Urinary bladder (tissue), 4 donors: ENCODE results near the gene CNP. TPM values are rescaled to one million over a fixed set of nuclear protein-coding genes. Genes with fewer than 3 reads are reported as not detected.

ENCODE experiments used
- DNase-seq: peaks from one replicate; pipeline ENCODE4 v3.0.0-alpha.2; 2015; ENCODE audit errors: extremely low spot score
- H3K27ac ChIP-seq: one replicate; pipeline ENCODE4 v1.5.1; 2013; ENCODE audit warnings: low read depth, mild to moderate bottlenecking, moderate library complexity
- H3K36me3 ChIP-seq: one replicate; pipeline ENCODE4 v1.6.1; 2013; ENCODE audit warnings: mild to moderate bottlenecking, moderate library complexity; ENCODE audit not compliant: insufficient read depth
- H3K4me1 ChIP-seq: one replicate; pipeline ENCODE4 v1.6.1; 2013; ENCODE audit warnings: mild to moderate bottlenecking, moderate library complexity; ENCODE audit not compliant: insufficient read depth
- H3K4me3 ChIP-seq: one replicate; pipeline ENCODE4 v1.5.1; 2013; ENCODE audit warnings: low read depth, low read length
- WGBS: extraction: QIAGEN DNeasy Blood & Tissue Kit; methylation state at CpG from one replicate; pipeline ENCODE4 v1.1.7; 2013; 5-methylcytosine and 5-hydroxymethylcytosine counted together
- polyA plus RNA-seq: library from polyadenylated mRNA; stranded (reverse); fragments of 200-250 nt; gene quantifications from one replicate; pipeline ENCODE4 v1.2.3, GENCODE V29; 2013
- total RNA-seq: library from RNA; depleted of rRNA; stranded (reverse); fragments of >200 nt; gene quantifications from one replicate; pipeline ENCODE4 v1.2.3, GENCODE V29; 2014
- donor health status: healthy with polysubstance abuse.
- donor health status: healthy.

CNP gene
- total and polyA plus RNA-seq, 2 donors: 28.7 to 66.6 TPM

GRCh38 chr17:41957869-41958439 lies 8.6 kb upstream of the CNP start:
- Histone ChIP-seq H3K4me3 (no peak overlapping the region), H3K4me1 (no peaks in the 10 kb centered on the region), H3K27ac (no peak overlapping the region), H3K36me3 (no peaks in the 10 kb centered on the region)
- DNase-seq: no peak
- WGBS: 83% methylated on average over 6 of the region's 6 CpGs

- DNase-seq: no peak
- Histone ChIP-seq H3K4me3 (no peak overlapping the region), H3K36me3 (no peaks in the 10 kb centered on the region), H3K4me1 (no peaks in the 10 kb centered on the region), H3K27ac (no peak overlapping the region)
- WGBS: 66% methylated on average over 2 of the region's 2 CpGs
Measured at GRCh38 chr17:41959030-41959335, 7.6 kb upstream of the CNP start.

DNA sequence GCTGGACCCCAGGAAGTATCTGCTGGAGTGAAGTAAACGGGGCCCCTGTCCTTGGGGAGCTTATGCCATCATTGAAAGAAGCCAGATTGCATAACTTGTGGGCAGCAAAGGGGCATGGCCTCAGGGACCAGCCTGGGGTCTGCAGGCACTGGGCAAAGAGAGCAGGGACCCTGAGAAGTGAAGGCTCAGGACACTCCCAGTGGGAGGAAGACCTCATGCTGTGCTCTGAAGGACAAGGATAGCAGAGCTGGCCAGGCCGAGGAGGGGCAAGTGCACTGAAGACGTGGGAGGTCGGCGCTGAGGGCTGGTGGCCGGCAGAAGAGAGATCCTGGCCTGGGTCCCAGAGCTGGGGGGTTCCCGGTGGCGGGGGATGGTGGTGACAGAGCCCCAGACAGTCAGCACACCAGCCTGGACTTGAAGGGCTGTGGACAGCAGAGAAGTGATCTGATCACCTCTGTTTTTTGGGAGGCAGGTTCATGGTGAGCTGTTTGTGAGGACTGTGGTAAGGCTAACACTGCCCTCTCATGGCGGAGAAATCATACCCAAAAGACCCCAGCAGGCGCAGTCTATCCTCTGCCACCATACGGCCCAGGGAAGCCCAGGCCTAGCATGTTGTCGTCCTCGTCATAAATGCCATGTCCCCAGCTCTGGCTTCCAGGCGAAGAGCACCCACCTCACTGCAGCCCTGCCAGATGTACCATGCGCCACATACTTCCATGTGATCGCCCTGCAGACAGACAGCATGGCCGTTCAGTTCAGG lies 7.1 kb upstream of the CNP start:
- 47% methylated on average over 17 of the region's 17 CpGs for WGBS
- Histone ChIP-seq H3K36me3 (no peaks in the 10 kb centered on the region), H3K4me3 (no peak overlapping the region), H3K4me1 (no peaks in the 10 kb centered on the region), H3K27ac (no peak overlapping the region)
- no peak for DNase-seq

GRCh38 chr17:41962111-41962510 lies 4.5 kb upstream of the CNP start:
- DNase-seq: no peak
- no peak overlapping the region for H3K4me3 ChIP-seq
- WGBS: 84% methylated on average over 5 of the region's 5 CpGs
- H3K36me3 ChIP-seq: no peaks in the 10 kb centered on the region
- no peaks in the 10 kb centered on the region for H3K4me1 ChIP-seq
- no peak overlapping the region for H3K27ac ChIP-seq

DNA sequence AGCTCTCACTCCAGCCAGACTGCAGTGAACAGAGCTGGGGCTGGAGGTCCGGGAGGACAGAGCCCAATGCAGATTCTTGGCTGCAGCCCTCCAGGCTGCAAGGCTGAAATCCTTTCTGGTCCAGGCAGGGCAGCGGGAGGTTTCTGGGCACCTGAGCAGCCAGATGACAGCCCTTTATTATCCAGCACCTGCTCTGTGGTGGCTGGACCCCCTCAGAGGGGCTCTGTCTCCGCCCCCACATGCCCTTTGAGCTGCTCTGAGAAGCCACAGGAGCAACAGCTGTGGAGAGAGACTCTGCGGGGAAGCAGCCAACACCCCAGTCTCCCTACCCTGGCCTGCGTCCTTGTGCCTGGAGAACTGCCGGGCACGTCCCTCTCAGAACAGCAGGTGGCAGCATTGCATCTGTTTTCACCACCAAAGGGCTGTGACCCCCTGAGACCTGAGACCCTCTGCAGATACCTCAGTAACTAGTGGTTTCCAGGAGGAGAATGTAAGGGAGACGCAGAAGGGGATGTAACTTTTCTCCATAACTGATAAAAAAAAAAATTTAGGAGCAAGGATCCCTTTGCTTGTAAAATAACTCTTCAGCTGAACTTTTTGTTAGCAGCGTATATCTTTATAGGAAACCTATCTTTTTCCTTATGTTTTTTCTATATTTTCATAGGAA lies 3.7 kb upstream of the CNP start:
- DNase-seq: no peak
- WGBS: 22% methylated on average over 9 of the region's 9 CpGs
- no peak overlapping the region for H3K4me3 ChIP-seq
- H3K36me3 ChIP-seq: no peaks in the 10 kb centered on the region
- H3K27ac ChIP-seq: no peak overlapping the region
- H3K4me1 ChIP-seq: no peaks in the 10 kb centered on the region

DNA sequence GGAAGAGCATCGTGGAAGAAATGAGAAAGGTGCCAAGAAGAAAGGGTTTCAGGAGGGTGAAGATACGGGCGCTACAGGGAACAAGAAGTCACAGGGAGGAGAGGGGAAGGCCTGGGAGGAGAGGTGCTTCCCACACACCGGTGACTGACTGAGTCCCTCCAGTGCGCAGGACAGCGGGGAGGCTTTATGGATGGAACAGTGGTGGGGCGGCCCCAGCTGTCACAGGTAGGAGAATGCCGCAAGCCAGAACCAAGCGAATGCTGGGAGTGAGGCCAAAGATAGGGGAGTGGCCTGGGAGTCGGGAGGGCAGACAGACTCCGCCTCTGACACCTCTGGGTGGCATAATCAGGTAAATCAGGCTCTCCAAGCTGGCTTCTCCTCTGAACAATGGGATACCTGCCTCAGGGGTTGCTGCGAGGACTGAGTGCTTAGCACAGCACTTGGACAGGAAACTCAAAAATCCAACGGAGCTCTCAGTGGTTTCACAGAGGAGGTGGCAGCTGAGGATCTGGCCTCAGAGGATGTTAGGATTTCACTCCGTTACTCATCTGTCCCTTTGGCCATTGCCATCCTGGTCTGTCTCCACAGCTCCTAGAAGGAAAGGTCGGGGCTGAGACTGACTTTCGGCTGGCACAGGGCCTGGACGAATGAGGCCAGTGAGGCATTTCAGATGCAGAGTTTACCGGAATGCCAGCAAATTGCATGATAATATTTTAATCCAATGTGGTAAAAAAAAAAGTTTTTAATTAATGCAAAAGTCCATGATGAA lies 717 bp upstream of the CNP start:
- Histone ChIP-seq H3K4me3 (peak overlapping the region; percentile 90), H3K36me3 (no peaks in the 10 kb centered on the region), H3K27ac (peak overlapping the region; percentile 77), H3K4me1 (no peaks in the 10 kb centered on the region)
- DNase-seq: no peak
- 8% methylated on average over 18 of the region's 18 CpGs for WGBS

DNA sequence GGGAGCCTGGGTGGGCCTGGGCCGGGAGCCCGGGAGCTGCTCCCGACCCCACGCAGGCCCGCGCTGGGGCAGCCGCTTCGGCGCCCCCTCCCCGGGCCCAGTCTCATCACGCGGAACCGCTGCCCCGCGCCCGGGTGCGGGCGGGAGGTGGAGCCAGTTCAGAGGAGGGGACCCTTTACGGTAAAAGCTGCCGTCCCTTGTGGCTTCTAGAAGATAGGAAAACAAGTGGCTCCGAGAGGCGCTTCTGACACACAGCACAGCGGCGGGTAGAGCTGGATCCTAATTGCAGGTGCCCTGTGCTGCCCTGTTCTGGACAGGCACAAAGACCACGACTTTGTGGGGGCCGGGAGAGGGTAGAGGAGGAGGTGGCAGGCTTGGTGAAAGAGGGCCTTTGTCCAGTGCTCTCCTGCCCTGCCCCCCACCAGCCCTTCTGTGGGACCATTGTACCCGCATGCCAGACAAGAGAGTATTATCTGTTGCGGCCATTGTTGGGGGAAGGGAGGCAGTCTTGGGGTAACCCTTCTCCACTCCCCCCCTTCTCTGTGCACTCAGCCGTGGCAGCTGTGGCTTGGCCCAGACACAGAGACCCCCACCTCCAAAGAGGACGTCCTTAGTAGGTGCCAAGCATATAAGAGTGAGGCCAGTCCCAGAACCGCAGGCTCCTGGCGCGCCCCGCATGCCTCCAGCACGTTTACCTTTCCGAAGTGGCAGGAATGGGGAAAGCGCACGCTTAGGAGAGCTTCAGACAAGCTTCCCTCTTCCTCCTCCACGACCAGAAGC lies 736 bp downstream of the CNP start:
- Histone ChIP-seq H3K27ac (peak overlapping the region; percentile 76), H3K4me3 (peak overlapping the region; percentile 90), H3K36me3 (no peaks in the 10 kb centered on the region), H3K4me1 (no peaks in the 10 kb centered on the region)
- DNase-seq: no peak
- WGBS: 18% methylated on average over 39 of the region's 39 CpGs

GRCh38 chr17:41967921-41968578 lies 1.5 kb downstream of the CNP start:
- Histone ChIP-seq H3K36me3 (no peaks in the 10 kb centered on the region), H3K4me3 (peak overlapping the region; percentile 90), H3K4me1 (no peaks in the 10 kb centered on the region), H3K27ac (no peak overlapping the region)
- 88% methylated on average over 37 of the region's 37 CpGs for WGBS
- DNase-seq: no peak

- H3K27ac ChIP-seq: no peak overlapping the region
- H3K4me1 ChIP-seq: no peaks in the 10 kb centered on the region
- no peak for DNase-seq
- WGBS: 89% methylated on average over 10 of the region's 10 CpGs
- H3K36me3 ChIP-seq: no peaks in the 10 kb centered on the region
- no peak overlapping the region for H3K4me3 ChIP-seq
Measured at GRCh38 chr17:41968676-41969075, 2.1 kb downstream of the CNP start.

- H3K4me1 ChIP-seq: no peaks in the 10 kb centered on the region
- no peak overlapping the region for H3K27ac ChIP-seq
- peaks cover 3% of the 10 kb centered on the region for H3K36me3 ChIP-seq
- 82% methylated on average over 5 of the region's 5 CpGs for WGBS
- H3K4me3 ChIP-seq: no peak overlapping the region
- no peak for DNase-seq
Measured at GRCh38 chr17:41970901-41971331, 4.3 kb downstream of the CNP start.

- no peak for DNase-seq
- Histone ChIP-seq H3K4me1 (no peaks in the 10 kb centered on the region), H3K36me3 (peaks cover 3% of the 10 kb centered on the region), H3K27ac (no peak overlapping the region), H3K4me3 (no peak overlapping the region)
- 85% methylated on average over 18 of the region's 18 CpGs for WGBS
Measured at GRCh38 chr17:41971721-41972523, 5.3 kb downstream of the CNP start.
